Measurements from ENCODE around the gene SCMH1.

SCMH1 gene

GRCh38 chr1:40980453-40981121, 261.5 kb downstream of the SCMH1 start:
- H4K8ac ChIP-seq (ENCODE audit: low read depth, low read length), result no peak overlapping the region
- no peak overlapping the region for H2BK120ac ChIP-seq (ENCODE audit: low read depth, low read length)
- peak overlapping the region; percentile 82 for H3K27ac ChIP-seq (ENCODE audit: low read depth, low read length)
- no peak overlapping the region for H4K5ac ChIP-seq (ENCODE audit: low read length)
- peak; percentile 67 for DNase-seq
- H2BK15ac ChIP-seq (replicated peaks; ENCODE audit: low read depth), result no peak overlapping the region
- H3K36me3 ChIP-seq (ENCODE audit: control insufficient read depth, insufficient read depth, low read length), result peaks cover 5% of the 10 kb centered on the region
- peak overlapping the region; percentile 95 for H3K9ac ChIP-seq (ENCODE audit: low read length)
- WGBS (ENCODE audit: extremely low coverage, insufficient coverage, low lambda C conversion rate), result no CpG with 5 or more reads among the region's 27 CpGs
- no peaks in the 10 kb centered on the region for H3K27me3 ChIP-seq (ENCODE audit: insufficient read depth, low read length, poor library complexity)
- no peak overlapping the region for H3K23ac ChIP-seq (ENCODE audit: low read length)
- H3K4ac ChIP-seq (ENCODE audit: low read depth, low read length), result peak overlapping the region; percentile 90
- H3K4me3 ChIP-seq (ENCODE audit: low read length), result peak overlapping the region; percentile 76
- H2BK5ac ChIP-seq (ENCODE audit: low read length), result no peak overlapping the region
- H3K79me2 ChIP-seq (ENCODE audit: control insufficient read depth, insufficient read depth, low read length), result peaks cover 40% of the 10 kb centered on the region
- H3K4me2 ChIP-seq (ENCODE audit: low read length), result peak overlapping the region; percentile 98
- H3K79me1 ChIP-seq (ENCODE audit: low read length), result peaks cover 17% of the 10 kb centered on the region
- H2AK5ac ChIP-seq (ENCODE audit: low read length), result no peak overlapping the region
- H3K56ac ChIP-seq (ENCODE audit: low read length), result peak overlapping the region; percentile 91
- peak overlapping the region; percentile 96 for H3K18ac ChIP-seq (ENCODE audit: low read length)
- H3K4me1 ChIP-seq (ENCODE audit: control insufficient read depth, low read depth, low read length), result peaks cover 10% of the 10 kb centered on the region

- H2BK15ac ChIP-seq (replicated peaks; ENCODE audit: low read depth), result no peak overlapping the region
- no CpG with 5 or more reads among the region's 50 CpGs for WGBS (ENCODE audit: extremely low coverage, insufficient coverage, low lambda C conversion rate)
Measured at GRCh38 chr1:40980068-40980452, 262.0 kb downstream of the SCMH1 start.

GRCh38 chr1:40979241-40980067, 262.7 kb downstream of the SCMH1 start, which contains the start of gene CTPS1:
TSS of gene CTPS1 (plus strand) at chr1:40979696. CDS start at chr1:40983291, 3,595 bp downstream.
- peak within 1 kb of the TSS; percentile 95 for H3K9ac ChIP-seq (ENCODE audit: low read length)
- peaks cover 8% of the 10 kb centered on the region for H3K4me1 ChIP-seq (ENCODE audit: control insufficient read depth, low read depth, low read length)
- H3K18ac ChIP-seq (ENCODE audit: low read length), result peak within 1 kb of the TSS; percentile 96
- no peak within 1 kb of the TSS for H4K8ac ChIP-seq (ENCODE audit: low read depth, low read length)
- peak within 1 kb of the TSS; percentile 87 for H2BK5ac ChIP-seq (ENCODE audit: low read length)
- H3K23ac ChIP-seq (ENCODE audit: low read length), result peak within 1 kb of the TSS; percentile 45
- H3K4ac ChIP-seq (ENCODE audit: low read depth, low read length), result peak within 1 kb of the TSS; percentile 90
- no peaks in the 10 kb centered on the region for H3K36me3 ChIP-seq (ENCODE audit: control insufficient read depth, insufficient read depth, low read length)
- H3K79me1 ChIP-seq (ENCODE audit: low read length), result peaks cover 12% of the 10 kb centered on the region
- H2AK5ac ChIP-seq (ENCODE audit: low read length), result peak within 1 kb of the TSS; percentile 45
- no peak within 1 kb of the TSS for H2BK120ac ChIP-seq (ENCODE audit: low read depth, low read length)
- peak within 1 kb of the TSS; percentile 77 for H3K4me3 ChIP-seq (ENCODE audit: low read length)
- no peak within 1 kb of the TSS for H4K5ac ChIP-seq (ENCODE audit: low read length)
- H3K56ac ChIP-seq (ENCODE audit: low read length), result peak within 1 kb of the TSS; percentile 99
- peaks cover 37% of the 10 kb centered on the region for H3K79me2 ChIP-seq (ENCODE audit: control insufficient read depth, insufficient read depth, low read length)
- peak; percentile 96 for DNase-seq
- H3K27me3 ChIP-seq (ENCODE audit: insufficient read depth, low read length, poor library complexity), result no peaks in the 10 kb centered on the region
- peak within 1 kb of the TSS; percentile 98 for H3K4me2 ChIP-seq (ENCODE audit: low read length)
- H3K27ac ChIP-seq (ENCODE audit: low read depth, low read length), result peak within 1 kb of the TSS; percentile 93
- no CpG with 5 or more reads among the region's 96 CpGs for WGBS (ENCODE audit: extremely low coverage, insufficient coverage, low lambda C conversion rate)
- no peak within 1 kb of the TSS for H2BK15ac ChIP-seq (replicated peaks; ENCODE audit: low read depth)

More at GRCh38 chr1:40980068-40980452, 262.0 kb downstream of the SCMH1 start:
- no peak overlapping the region for H2BK120ac ChIP-seq (ENCODE audit: low read depth, low read length)
- no peaks in the 10 kb centered on the region for H3K27me3 ChIP-seq (ENCODE audit: insufficient read depth, low read length, poor library complexity)
- no peak overlapping the region for H4K5ac ChIP-seq (ENCODE audit: low read length)
- no peak overlapping the region for H3K23ac ChIP-seq (ENCODE audit: low read length)
- H3K4ac ChIP-seq (ENCODE audit: low read depth, low read length), result peak overlapping the region; percentile 90
- H3K79me2 ChIP-seq (ENCODE audit: control insufficient read depth, insufficient read depth, low read length), result peaks cover 40% of the 10 kb centered on the region
- peaks cover 8% of the 10 kb centered on the region for H3K4me1 ChIP-seq (ENCODE audit: control insufficient read depth, low read depth, low read length)
- peak overlapping the region; percentile 98 for H3K4me2 ChIP-seq (ENCODE audit: low read length)
- H4K8ac ChIP-seq (ENCODE audit: low read depth, low read length), result no peak overlapping the region
- H3K79me1 ChIP-seq (ENCODE audit: low read length), result peaks cover 12% of the 10 kb centered on the region
- peak overlapping the region; percentile 82 for H3K27ac ChIP-seq (ENCODE audit: low read depth, low read length)
- peak overlapping the region; percentile 91 for H3K56ac ChIP-seq (ENCODE audit: low read length)
- peak overlapping the region; percentile 95 for H3K9ac ChIP-seq (ENCODE audit: low read length)
- H3K4me3 ChIP-seq (ENCODE audit: low read length), result peak overlapping the region; percentile 76
- H2AK5ac ChIP-seq (ENCODE audit: low read length), result no peak overlapping the region
- peak overlapping the region; percentile 96 for H3K18ac ChIP-seq (ENCODE audit: low read length)
- no peak for DNase-seq
- peaks cover under 1% of the 10 kb centered on the region for H3K36me3 ChIP-seq (ENCODE audit: control insufficient read depth, insufficient read depth, low read length)
- H2BK5ac ChIP-seq (ENCODE audit: low read length), result no peak overlapping the region

- Histone ChIP-seq H3K79me2 (ENCODE audit: control insufficient read depth, insufficient read depth, low read length) (peaks cover 37% of the 10 kb centered on the region), H3K18ac (ENCODE audit: low read length) (no peak overlapping the region), H3K23ac (ENCODE audit: low read length) (peak overlapping the region; percentile 45), H2BK5ac (ENCODE audit: low read length) (no peak overlapping the region), H3K4me3 (ENCODE audit: low read length) (peak overlapping the region; percentile 77), H4K8ac (ENCODE audit: low read depth, low read length) (no peak overlapping the region), H3K9ac (ENCODE audit: low read length) (peak overlapping the region; percentile 92), H3K4me2 (ENCODE audit: low read length) (peak overlapping the region; percentile 98), H3K36me3 (ENCODE audit: control insufficient read depth, insufficient read depth, low read length) (no peaks in the 10 kb centered on the region), H2AK5ac (ENCODE audit: low read length) (peak overlapping the region; percentile 45), H4K5ac (ENCODE audit: low read length) (no peak overlapping the region), H3K79me1 (ENCODE audit: low read length) (peaks cover 12% of the 10 kb centered on the region), H3K27ac (ENCODE audit: low read depth, low read length) (no peak overlapping the region), H3K4ac (ENCODE audit: low read depth, low read length) (no peak overlapping the region), H3K56ac (ENCODE audit: low read length) (peak overlapping the region; percentile 99), H2BK15ac (replicated peaks; ENCODE audit: low read depth) (no peak overlapping the region), H3K27me3 (ENCODE audit: insufficient read depth, low read length, poor library complexity) (no peaks in the 10 kb centered on the region), H2BK120ac (ENCODE audit: low read depth, low read length) (no peak overlapping the region), H3K4me1 (ENCODE audit: control insufficient read depth, low read depth, low read length) (peaks cover 8% of the 10 kb centered on the region)
- no CpG with 5 or more reads among the region's 17 CpGs for WGBS (ENCODE audit: extremely low coverage, insufficient coverage, low lambda C conversion rate)
- no peak for DNase-seq
Measured at GRCh38 chr1:40978886-40979240, 263.2 kb downstream of the SCMH1 start.

- Histone ChIP-seq H2BK15ac (replicated peaks; ENCODE audit: low read depth) (no peak overlapping the region), H3K79me1 (ENCODE audit: low read length) (peaks cover 8% of the 10 kb centered on the region), H3K27me3 (ENCODE audit: insufficient read depth, low read length, poor library complexity) (no peaks in the 10 kb centered on the region), H3K18ac (ENCODE audit: low read length) (no peak overlapping the region), H3K56ac (ENCODE audit: low read length) (no peak overlapping the region), H2BK5ac (ENCODE audit: low read length) (no peak overlapping the region), H2AK5ac (ENCODE audit: low read length) (no peak overlapping the region), H3K36me3 (ENCODE audit: control insufficient read depth, insufficient read depth, low read length) (no peaks in the 10 kb centered on the region), H3K4me2 (ENCODE audit: low read length) (no peak overlapping the region), H4K8ac (ENCODE audit: low read depth, low read length) (no peak overlapping the region), H3K4ac (ENCODE audit: low read depth, low read length) (no peak overlapping the region), H3K4me1 (ENCODE audit: control insufficient read depth, low read depth, low read length) (peaks cover 8% of the 10 kb centered on the region), H3K23ac (ENCODE audit: low read length) (no peak overlapping the region), H3K4me3 (ENCODE audit: low read length) (no peak overlapping the region), H3K79me2 (ENCODE audit: control insufficient read depth, insufficient read depth, low read length) (peaks cover 27% of the 10 kb centered on the region), H4K5ac (ENCODE audit: low read length) (no peak overlapping the region), H3K27ac (ENCODE audit: low read depth, low read length) (no peak overlapping the region), H3K9ac (ENCODE audit: low read length) (no peak overlapping the region), H2BK120ac (ENCODE audit: low read depth, low read length) (no peak overlapping the region)
- WGBS (ENCODE audit: extremely low coverage, insufficient coverage, low lambda C conversion rate), result no CpG with 5 or more reads among the region's 1 CpG
- DNase-seq, result peak; percentile 51
Measured at GRCh38 chr1:40977716-40978115, 264.4 kb downstream of the SCMH1 start.

Data from mesendoderm (in vitro differentiated cells).